Measurements from ENCODE around the gene PKP4.

DNA sequence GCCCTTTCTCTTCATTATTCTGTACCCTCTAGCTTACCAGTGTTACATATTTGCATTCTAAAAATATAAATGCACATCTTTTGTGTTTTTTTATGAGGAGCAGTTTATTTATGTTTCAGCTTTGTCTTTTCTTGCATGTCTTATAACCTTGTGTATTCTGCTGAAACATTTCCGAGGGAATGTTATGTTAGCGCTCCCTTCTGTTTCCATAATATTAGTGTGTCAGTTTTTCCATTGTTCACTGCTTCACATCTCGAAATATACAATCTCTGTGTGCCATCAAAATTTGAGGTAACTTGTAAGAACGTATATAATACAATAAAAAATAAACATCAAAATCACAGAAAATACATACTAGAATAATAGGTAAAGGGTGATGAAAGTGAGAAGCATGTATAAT, 153.3 kb downstream of the PKP4 start:
- TF ChIP-seq, protein P1, sequence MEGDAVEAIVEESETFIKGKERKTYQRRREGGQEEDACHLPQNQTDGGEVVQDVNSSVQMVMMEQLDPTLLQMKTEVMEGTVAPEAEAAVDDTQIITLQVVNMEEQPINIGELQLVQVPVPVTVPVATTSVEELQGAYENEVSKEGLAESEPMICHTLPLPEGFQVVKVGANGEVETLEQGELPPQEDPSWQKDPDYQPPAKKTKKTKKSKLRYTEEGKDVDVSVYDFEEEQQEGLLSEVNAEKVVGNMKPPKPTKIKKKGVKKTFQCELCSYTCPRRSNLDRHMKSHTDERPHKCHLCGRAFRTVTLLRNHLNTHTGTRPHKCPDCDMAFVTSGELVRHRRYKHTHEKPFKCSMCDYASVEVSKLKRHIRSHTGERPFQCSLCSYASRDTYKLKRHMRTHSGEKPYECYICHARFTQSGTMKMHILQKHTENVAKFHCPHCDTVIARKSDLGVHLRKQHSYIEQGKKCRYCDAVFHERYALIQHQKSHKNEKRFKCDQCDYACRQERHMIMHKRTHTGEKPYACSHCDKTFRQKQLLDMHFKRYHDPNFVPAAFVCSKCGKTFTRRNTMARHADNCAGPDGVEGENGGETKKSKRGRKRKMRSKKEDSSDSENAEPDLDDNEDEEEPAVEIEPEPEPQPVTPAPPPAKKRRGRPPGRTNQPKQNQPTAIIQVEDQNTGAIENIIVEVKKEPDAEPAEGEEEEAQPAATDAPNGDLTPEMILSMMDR (IDR thresholded peaks at IDR 0.05; ENCODE audit: poor library complexity, severe bottlenecking) = no peak
- TF ChIP-seq EZH2 (IDR thresholded peaks at IDR 0.05; ENCODE audit: borderline replicate concordance, insufficient read depth, low read length, poor library complexity, severe bottlenecking) (no peak), SMC3 (conservative IDR thresholded peaks at IDR 0.05; ENCODE audit: poor library complexity) (no peak), TAF1 (IDR thresholded peaks at IDR 0.05; ENCODE audit: low read depth) (no peak)
